CD4-positive, alpha-beta T cell treated with Interleukin-17A for 4 hours (primary cell): Measurements from ENCODE around the gene TOB2.
A peak's percentile ranks its signal among the peaks of the same experiment; 100 is the strongest.
"Not testable (repeated sequence)": the region's sequence is repeated elsewhere in the genome, so short reads cannot be mapped to it uniquely, and the experiment has no call there.

Experiments
- DNase-seq: peaks from one replicate; pipeline ENCODE4 v3.0.0-alpha.2; 2020; ENCODE audit warnings: mixed read lengths

TOB2 gene

DNA sequence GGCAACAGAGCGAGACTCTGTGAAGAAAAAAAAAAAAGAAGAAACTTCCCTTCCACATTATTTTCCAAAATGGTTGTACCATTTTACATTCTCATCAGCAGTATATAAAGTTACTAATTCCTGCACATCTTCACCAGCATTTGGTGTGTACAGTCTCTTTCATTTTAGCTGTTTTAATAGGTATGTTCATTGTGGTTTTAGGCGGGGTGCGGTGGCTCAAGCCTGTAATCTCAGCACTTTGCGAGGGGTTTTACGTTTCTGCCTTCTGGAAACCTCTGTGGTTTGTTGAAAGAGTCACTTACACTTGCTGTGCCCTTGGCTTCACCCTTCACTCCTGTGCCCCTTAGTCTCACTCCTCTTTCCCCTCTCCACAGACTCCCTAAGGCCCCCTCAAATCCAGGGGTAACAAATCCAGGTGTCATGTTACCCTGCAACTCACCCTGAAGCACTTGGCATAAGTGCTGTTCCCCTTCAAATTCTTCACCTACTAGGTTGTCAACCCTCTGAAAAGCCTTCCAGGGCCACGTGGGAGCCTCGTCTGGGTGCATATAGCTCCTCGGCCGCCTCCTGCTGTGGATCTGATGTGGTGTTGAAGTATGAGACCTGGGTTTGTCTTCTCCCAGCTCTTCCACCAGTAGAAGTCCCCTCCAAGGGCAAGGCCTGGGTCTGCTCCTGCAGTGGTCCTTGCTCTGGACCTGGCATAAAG is 20.8 kb downstream of the TOB2 start:
- peak; percentile 22 for DNase-seq

DNA sequence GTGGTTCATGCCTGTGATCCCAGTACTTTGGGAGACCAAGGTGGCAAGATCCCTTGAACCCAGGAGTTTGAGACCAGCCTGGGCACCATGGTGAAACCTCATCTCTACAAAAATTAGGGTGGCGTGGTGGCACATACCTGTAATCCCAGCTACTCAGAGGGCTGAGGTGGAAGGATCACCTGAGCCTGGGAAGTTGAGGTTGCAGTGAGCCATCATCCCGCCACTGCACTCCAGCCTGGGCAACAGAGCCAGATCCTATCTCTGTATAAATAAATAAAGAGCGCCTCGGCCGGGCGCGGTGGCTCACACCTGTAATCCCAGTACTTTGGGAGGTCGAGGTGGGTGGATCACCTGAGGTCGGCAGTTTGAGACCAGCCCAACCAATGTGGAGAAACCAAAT is 27.9 kb downstream of the TOB2 start:
- DNase-seq, result no peak

DNA sequence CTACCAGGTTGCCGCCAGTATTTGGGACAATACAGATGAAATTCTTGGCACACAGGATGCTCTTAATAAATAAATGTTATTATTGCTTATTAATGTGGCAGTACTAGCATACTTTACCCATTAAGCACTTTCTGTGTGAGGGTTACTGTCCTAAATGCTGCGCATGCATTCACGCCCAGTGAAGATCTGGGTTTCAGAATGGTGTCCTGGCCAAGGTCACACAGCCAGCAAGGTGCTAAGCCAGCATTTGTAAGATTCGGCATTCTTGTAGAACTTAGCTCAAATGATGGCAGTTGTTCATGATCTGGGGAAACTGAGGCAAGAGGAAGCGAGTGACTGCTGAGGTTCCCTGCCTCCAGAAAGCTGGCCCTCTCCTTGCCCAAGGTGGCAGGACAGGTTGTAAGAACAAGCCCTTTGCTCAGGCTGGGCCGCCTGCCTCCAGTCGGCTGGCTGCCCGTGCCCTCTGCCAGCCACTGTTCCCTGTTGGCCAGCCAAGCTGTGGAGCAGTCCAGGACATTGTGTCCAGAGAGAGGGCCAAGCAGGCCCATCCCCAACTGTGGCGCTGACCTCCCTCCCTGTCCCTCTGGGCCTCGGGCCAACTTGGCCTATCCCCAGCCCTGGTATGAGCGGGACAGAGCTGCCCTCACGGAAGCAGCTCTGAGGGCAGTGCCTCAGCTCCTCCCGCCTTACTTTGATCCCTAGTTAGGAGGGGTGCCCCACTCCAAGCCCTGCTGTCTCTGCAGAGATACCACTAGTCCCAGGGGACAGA is 28.8 kb downstream of the TOB2 start:
- no peak for DNase-seq

DNA sequence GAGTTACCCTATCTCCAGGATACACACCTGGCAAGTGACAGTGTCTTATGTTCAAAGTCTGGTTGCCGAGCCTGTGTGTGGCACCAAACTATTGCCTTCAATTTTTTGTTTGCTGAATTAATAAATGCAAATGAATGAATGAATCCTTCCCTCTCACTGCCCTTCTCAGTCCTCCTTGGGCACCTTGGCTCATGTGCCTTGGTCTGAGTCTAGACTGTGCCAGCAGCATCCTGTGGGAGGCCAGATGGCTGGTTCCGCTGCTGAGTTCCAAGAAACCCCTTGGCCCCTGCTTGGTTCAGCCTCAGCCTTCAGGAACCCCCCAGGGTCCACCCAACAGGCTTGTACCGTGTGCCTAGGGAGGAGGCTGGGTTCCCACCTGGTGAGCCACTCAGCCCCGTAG is 31.0 kb downstream of the TOB2 start:
- DNase-seq, result no peak

DNA sequence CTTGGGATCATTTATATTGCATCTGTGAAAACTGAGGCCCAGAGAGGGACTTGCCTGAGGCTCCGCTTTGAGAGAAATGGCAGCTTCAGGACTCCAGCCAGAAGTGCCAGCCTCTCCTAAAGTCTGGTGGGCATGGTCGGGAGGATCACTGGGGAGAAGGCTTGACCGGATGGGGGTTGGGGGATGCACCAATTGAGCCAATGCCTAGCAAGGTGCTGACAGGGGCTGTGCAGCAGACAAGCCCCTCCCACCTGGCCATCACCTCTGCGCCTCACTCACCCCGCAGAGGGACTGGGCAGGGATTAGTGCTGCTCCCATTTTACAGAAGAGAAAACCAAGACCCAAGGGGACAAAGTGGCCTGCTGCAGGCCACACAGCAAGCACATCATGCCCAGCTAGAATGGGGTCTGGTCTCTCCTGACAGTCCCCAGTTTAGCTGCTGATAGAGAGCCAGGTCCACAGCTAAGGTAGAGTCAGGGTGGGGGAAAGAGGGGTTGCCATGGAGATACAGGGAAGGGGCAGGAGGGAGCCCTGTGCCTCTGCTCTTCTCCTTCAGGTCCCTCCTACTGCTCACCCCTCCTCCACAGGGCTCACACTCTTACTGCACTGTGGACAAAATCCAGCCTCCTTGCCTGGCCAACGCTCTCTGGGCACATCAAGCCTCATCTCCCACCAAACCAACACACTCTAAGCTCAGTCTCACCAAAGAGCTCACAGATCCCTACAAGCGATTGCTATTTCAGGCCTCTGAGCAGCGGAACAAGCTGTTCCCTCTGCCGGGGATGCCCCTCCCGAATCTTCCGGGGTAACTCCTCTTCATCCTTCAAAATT is 35.4 kb downstream of the TOB2 start:
- no peak for DNase-seq

DNA sequence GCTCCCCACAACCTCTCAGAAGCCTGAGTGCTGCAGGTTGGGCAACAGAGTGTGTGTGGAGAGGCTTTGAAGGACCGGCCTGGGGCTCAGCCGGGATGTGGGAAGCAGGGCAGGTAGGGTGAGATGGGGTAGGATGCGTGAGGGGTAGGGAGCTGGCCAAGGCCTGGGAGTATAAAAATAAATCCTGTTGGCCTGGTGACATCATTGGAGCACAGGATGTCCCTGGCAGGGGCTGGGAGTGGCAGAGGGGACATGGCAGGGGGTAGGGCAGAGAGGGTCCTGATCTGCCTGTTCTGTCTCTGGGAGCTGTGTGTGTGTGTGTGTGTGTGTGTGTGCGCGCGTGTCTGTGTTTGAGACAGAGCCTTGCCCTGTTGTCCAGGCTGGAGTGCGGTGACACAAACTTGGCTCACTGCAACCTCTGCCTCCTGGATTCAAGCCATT is 36.3 kb downstream of the TOB2 start:
- no peak for DNase-seq

DNA sequence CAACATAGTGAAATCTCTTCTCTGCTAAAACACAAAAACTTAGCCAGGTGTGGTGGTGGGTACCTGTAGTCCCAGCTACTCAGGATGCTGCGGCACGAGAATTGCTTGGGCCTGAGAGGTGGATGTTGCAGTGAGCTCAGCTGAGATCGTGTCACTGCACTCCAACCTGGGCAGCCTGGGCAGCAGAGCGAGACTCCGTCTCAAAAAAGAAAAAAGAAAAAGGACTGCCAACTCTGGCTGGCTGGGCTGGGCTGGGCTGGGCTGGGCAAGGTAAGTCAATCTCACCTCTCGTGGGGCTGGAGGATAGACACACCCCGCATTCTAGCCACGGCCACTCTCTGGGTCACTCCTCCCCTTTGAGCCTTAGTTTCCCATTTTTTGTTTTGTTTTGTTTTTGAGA is 37.9 kb downstream of the TOB2 start:
- no peak for DNase-seq

DNA sequence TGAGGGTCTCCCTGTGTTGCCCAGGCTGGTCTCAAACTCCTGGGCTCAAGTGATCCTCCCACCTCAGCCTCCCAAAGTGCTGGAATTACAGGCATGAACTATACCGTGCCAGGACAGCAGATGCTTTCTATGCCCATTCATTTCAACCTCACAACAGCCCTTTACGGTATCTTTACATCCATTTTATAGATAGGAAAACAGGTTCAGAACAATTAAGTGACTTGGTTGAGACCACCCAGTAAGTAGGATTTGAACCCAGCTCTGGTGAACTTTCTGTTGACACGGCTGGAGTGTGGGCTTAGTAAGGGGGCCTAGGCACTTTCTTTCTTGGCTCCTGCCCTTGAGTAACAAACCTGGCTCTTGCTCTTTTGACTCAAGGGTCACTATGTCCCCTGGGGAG is 39.2 kb downstream of the TOB2 start:
- no peak for DNase-seq

DNA sequence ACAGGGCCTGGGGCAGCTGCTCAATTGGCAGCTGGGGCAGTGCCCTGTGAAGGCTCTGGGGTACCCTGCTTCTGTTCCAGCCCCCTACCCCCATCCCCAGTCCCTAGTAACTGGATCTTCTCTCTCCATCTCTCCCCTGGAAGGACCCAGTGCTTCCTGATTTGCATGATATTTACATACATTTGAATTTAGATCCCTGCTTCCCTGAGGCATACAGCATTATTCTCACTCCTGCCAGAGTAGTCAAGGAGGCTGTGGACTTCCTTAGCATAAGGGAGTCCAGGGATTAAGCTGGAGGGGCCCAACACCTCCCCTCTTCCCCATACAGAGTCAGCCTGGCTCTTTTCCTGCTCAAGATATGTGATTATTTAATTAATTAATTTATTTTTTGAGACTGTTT is 40.2 kb downstream of the TOB2 start:
- DNase-seq, result no peak

DNA sequence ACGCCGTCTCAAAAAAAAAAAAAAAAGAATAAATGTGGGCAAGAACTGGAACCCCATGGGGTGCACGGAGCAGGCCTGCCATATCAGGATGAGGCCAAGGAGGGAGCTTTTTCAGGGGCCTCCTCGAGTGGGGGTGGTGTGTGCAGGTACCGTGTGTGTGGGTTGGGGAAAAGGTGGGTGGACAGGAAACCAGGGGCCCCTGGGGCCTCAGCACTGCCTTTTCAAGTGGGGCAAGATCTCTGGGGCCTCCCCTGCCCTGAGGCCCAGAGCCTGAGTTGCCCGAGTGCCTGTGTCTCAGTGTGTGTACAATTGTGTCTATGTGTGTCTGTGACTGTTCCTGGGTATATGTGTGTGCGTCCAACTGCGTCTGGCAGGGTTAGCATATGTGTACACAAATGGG is 41.0 kb downstream of the TOB2 start:
- DNase-seq, result no peak

DNA sequence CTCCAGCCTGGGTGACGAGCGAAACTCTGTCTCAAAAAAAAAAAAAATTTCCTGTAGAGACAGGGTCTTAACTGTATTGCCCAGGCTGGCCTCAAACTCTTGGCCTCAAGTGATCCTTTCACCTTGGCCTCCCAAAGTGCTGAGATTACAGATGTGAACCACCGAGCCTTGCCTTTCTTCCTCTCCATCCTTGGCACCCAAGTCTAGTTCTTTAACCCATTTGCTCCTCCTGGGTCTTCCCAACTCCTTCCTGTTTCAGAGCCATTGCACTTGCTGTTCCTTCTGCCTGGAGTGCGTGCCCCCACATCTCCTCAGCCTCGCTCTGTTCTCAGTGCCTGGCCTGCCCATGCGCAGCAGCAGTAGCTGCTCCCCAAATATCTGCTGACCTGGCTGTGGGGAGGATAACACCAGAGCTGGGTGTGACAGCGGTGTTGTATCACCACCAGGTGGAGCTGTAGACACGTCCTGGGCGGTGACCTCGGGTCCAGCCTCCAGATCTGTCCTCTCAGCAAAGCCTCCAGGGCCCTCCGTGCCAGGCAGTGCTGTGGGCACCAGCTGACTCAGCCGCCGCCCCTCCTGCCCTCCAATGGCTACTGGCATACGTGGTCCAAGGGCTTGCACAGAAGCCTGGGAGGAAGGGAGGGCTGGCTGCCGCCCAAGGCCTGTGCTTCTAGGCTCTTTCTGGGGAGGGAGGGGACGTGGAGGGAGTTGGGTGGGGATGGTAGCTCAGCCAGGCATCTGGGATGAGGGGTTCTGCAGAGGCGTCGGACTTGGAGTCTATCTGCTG is 42.9 kb downstream of the TOB2 start:
- DNase-seq, result peak; percentile 87

DNA sequence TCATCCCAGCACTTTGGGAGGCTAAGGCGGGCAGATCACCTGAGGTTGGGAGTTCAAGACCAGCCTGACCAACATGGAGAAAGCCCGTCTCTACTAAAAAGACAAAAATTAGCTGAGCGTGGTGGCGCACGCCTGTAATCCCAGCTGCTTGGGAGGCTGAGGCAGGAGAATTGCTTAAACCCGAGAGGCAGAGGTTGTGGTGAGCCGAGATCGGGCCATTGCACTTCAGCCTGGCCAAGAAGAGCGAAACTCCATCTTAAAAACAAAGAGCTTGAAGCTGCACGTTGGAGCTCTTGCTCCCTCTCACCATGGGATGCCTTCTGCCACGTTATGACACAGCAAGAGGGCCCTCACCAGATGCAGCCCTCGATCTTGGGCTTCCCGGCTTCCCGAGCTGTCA is 43.8 kb downstream of the TOB2 start:
- not testable (repeated sequence) for DNase-seq

DNA sequence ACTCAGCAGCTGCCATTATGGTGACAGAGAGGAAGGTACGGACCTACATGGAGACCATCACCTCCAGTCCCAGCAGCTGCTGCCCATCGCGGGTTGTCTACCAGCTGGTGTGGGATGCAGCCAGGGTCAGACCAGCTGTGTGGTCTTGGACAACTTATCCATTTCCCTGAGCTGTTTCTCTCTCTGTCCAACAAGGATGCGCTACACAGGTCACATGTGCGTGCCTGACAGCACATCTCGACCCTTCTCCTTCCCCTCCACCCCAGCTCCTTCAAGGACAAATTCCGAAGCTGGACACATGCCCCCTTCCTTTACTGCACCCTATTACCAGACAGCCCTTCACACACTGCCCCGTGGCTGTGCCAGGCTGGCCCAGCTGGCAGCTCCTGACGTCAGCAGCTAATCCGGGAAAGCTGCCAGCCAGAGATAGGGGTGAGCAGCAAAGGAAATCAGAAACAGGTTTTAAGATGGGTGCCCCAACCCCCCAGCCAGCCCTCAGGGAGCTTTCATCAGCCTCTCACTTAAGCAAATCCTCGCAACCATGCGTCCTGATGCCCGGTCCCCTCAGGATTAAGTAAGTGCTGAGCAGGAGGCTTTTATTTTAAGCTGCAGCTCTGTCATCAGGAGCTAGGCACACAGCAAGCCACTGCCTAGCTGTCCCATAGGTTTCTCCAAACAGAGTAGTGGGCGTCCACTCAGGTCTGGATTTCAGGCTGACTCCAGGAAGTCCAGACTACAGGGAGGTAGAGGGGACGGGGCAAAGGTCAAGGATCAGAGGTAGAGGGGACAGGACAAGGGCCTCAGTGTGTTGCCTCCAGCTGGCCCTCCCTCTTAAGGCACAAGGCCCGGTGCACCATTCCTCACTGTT is 44.6 kb downstream of the TOB2 start:
- no peak for DNase-seq

DNA sequence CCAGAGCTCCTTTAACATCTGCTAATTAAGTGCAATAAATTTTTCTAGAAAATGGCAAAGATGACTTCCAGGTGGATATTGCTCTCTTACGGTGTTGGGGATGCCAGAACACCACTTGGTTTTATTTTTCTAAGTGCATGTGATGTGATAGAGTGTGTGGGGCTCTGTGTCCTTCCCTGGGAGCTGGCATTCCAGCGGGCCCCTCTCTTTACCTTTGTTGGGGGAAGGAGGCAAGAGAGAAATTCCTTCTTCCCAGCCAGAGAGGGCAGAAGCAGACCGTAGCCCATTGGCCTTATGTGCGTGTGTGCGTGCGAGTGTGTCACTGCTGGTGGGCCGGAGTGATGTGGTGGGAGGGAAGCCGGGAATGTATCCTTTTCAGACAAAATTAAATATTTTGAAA is 47.7 kb downstream of the TOB2 start:
- DNase-seq, result no peak

DNA sequence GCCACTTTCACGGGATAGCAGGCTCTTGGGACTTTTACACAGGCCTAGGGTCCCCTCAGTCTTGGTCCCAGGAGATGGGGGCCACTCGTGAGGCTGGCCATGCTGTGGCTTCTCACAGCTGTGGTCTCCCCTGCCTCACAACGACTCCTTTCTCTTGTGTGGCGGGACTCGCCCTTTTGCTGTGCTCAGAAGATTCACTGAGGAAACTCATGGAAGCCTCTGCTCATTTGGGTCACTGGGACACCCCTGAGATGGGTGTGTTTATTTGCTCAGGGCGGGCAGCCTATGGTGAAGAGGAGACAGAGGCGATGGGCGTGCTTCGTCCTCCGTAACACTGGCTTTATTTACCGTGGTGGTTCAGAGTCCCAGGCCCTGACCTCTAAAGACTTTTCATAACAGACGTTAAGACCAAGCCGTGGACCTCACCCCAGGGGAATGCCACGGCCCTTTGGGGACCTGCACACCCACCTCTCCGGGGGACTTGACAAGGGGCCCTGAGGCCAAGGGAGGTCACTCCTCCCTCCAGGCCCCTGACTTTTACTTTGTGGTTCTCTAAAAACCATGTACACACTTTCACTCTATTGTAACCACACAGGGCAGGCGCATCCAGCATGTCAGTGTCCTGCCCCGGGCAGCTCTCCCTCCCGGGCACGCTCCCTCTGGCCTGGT is 49.3 kb downstream of the TOB2 start:
- no peak for DNase-seq

DNA sequence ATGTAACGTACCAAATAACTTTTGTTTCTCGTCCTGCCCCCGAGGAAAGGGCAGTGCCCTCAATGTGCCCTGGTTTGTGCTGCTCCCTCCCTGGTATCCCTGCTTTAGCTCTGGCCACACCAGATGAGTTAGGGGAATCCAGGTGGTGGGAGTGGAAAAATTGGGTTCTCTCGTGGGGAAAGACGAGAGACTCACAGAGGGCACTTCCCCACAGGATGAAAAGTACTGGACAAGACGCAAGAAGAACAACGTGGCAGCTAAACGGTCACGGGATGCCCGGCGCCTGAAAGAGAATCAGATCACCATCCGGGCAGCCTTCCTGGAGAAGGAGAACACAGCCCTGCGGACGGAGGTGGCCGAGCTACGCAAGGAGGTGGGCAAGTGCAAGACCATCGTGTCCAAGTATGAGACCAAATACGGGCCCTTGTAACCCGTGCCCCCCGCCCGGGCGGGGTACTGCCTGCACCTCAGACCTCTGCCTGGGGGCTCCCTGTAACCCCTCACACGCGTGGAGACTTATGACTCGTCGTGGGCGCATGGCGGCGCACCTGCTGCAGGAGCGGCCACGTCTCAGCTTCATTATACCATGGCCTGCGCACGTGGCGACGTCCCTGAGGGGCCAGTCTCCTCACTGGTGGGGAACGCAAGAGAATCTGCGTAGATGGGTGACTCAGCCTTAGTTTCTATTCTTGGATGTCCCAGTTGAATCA is 50.9 kb downstream of the TOB2 start:
- DNase-seq, result no peak

DNA sequence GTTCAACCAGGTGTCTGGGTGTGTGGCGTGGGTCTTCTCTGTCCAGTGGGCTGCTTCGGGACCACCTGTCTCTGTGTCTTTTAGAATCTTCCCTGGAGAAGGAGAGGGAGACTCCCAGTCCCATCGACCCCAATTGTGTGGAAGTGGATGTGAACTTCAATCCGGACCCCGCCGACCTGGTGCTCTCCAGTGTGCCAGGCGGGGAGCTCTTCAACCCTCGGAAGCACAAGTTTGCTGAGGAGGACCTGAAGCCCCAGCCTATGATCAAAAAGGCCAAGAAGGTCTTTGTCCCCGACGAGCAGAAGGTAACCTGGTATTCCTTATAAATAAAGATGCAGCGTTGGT is 52.6 kb downstream of the TOB2 start:
- DNase-seq, result no peak

DNA sequence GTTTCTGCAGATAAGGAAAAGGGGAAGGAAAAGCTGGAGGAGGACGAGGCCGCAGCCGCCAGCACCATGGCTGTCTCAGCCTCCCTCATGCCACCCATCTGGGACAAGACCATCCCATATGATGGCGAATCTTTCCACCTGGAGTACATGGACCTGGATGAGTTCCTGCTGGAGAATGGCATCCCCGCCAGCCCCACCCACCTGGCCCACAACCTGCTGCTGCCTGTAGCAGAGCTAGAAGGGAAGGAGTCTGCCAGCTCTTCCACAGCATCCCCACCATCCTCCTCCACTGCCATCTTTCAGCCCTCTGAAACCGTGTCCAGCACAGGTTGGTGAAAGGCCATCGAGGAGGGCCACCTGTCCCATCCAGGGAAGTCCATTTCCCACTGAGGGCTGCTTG is 59.3 kb downstream of the TOB2 start:
- no peak for DNase-seq

DNA sequence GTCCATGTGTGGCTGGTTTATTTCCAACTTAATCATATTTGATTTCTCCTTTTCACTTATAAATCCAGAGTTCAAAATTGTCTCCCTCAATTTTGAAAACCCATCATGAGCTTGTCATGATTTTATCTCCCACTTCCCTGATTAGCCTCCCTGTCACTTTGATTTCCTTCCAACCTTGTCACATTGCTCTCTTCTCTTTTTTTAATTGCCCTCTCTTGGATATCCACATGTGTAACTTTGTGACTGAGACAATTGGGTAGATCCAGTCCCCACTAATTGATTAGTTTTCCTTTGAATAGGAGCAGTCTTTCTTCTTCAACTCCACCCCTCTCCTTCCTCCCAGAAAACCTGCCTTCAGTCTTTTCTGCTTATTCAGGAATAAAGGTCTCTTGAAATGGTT is 62.5 kb downstream of the TOB2 start:
- no peak for DNase-seq
